Activated CD8-positive, alpha-beta memory T cell treated with anti-CD3 and anti-CD28 coated beads, Interleukin-2, amount 50 U/mL, for 24 hours (primary cell): ENCODE data around the gene GGA1.

Experiments used
- DNase-seq: peaks from one replicate; pipeline ENCODE4 v3.0.0-alpha.2; 2020; ENCODE audit errors: extremely low read depth

Gene GGA1

GRCh38 chr22:37674248-37674647 is 65.6 kb downstream of the GGA1 start:
- no peak for DNase-seq

- no peak for DNase-seq
Measured at GRCh38 chr22:37674951-37675929, 66.6 kb downstream of the GGA1 start, which contains the start of gene LGALS1. LGALS1 (plus strand) TSS chr22:37675636; CDS start chr22:37675703, 67 bp downstream.

GRCh38 chr22:37675930-37676735 is 67.5 kb downstream of the GGA1 start:
- no peak for DNase-seq

GRCh38 chr22:37676736-37677492 is 68.3 kb downstream of the GGA1 start:
- peak; percentile 79 for DNase-seq

GRCh38 chr22:37677493-37677974 is 68.9 kb downstream of the GGA1 start:
- no peak for DNase-seq

GRCh38 chr22:37678372-37678771 is 69.7 kb downstream of the GGA1 start:
- no peak for DNase-seq

- DNase-seq, result no peak
Measured at GRCh38 chr22:37679670-37680069, 71.0 kb downstream of the GGA1 start.

- DNase-seq, result no peak
Measured at GRCh38 chr22:37680191-37680851, 71.7 kb downstream of the GGA1 start.

- DNase-seq, result no peak
Measured at GRCh38 chr22:37681001-37681424, 72.4 kb downstream of the GGA1 start.

- no peak for DNase-seq
Measured at GRCh38 chr22:37681556-37682049, 73.0 kb downstream of the GGA1 start.
